ENCODE data around the gene ERC2.

The ERC2 gene

GRCh38 chr3:55626279-55626665 lies 842.0 kb downstream of the ERC2 start:
- no peak for DNase-seq

- DNase-seq: no peak
Observed at GRCh38 chr3:55624238-55624637, 844.0 kb downstream of the ERC2 start.

GRCh38 chr3:55623786-55624185 lies 844.5 kb downstream of the ERC2 start:
- DNase-seq: no peak

GRCh38 chr3:55622733-55623132 lies 845.5 kb downstream of the ERC2 start:
- no peak for DNase-seq

GRCh38 chr3:55622116-55622515 lies 846.2 kb downstream of the ERC2 start:
- no peak for DNase-seq

GRCh38 chr3:55621648-55622047 lies 846.6 kb downstream of the ERC2 start:
- DNase-seq: no peak

GRCh38 chr3:55621026-55621422 lies 847.2 kb downstream of the ERC2 start:
- DNase-seq: no peak

- DNase-seq: no peak
Observed at GRCh38 chr3:55620351-55621025, 847.8 kb downstream of the ERC2 start.

- DNase-seq: no peak
Observed at GRCh38 chr3:55619046-55619808, 849.0 kb downstream of the ERC2 start.

GRCh38 chr3:55617385-55617784 lies 850.9 kb downstream of the ERC2 start:
- no peak for DNase-seq

- no peak for DNase-seq
Observed at GRCh38 chr3:55616803-55617202, 851.5 kb downstream of the ERC2 start.

GRCh38 chr3:55615694-55616295 lies 852.5 kb downstream of the ERC2 start:
- no peak for DNase-seq

GRCh38 chr3:55615039-55615693 lies 853.1 kb downstream of the ERC2 start:
- DNase-seq: no peak

- DNase-seq: no peak
Observed at GRCh38 chr3:55611121-55611520, 857.1 kb downstream of the ERC2 start.

- DNase-seq: no peak
Observed at GRCh38 chr3:55609230-55609827, 858.9 kb downstream of the ERC2 start.

GRCh38 chr3:55608301-55608937 lies 859.8 kb downstream of the ERC2 start:
- no peak for DNase-seq

GRCh38 chr3:55607844-55608243 lies 860.4 kb downstream of the ERC2 start:
- no peak for DNase-seq

GRCh38 chr3:55607175-55607574 lies 861.1 kb downstream of the ERC2 start:
- no peak for DNase-seq

- DNase-seq: no peak
Observed at GRCh38 chr3:55605443-55606236, 862.6 kb downstream of the ERC2 start.

- DNase-seq: no peak
Observed at GRCh38 chr3:55604846-55605245, 863.4 kb downstream of the ERC2 start.

- no peak for DNase-seq
Observed at GRCh38 chr3:55604402-55604801, 863.9 kb downstream of the ERC2 start.
